NCI-H2227 treated with DMSO at 0.1 percent for 48 hours (cell line): Measurements from ENCODE around the gene ELF2.
A peak's percentile ranks its signal among the peaks of the same experiment; 100 is the strongest.
"Not testable (repeated sequence)": the region's sequence is repeated elsewhere in the genome, so short reads cannot be mapped to it uniquely, and the experiment has no call there.

ENCODE experiments used
- DNase-seq: peaks from one replicate; lab custom pipeline; 2025; lab: John Stamatoyannopoulos, UW

Gene ELF2

GRCh38 chr4:139177049-139177868 lies at the start of gene ELF2:
Gene ELF2 (minus strand): TSS chr4:139177218. CDS start chr4:139137701, 39,517 bp downstream.
- peak; percentile 67 for DNase-seq

GRCh38 chr4:139223682-139224317 lies 46.8 kb upstream of the ELF2 start:
- DNase-seq = no peak

DNA sequence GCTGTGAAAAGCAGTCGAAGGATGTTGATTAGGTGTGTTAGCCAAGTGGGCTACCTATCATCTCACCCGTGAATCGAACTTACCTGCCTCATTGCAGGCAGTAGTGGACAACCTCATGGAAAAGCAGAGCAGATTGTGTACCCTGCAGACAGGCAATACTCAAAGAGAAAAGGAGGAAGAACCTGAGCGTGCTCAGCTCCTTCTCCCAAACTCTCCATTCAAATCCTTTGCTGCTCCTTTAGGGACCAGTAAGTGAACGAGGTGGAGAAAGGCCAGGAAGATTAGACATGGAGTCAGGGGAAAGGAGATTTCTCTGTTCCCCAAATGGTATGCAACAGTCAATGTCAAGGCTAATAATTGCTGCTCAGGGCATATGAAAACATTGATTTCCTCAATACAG lies 45.2 kb upstream of the ELF2 start:
- no peak for DNase-seq

- DNase-seq = no peak
Observed at GRCh38 chr4:139221687-139222086, 44.7 kb upstream of the ELF2 start.

DNA sequence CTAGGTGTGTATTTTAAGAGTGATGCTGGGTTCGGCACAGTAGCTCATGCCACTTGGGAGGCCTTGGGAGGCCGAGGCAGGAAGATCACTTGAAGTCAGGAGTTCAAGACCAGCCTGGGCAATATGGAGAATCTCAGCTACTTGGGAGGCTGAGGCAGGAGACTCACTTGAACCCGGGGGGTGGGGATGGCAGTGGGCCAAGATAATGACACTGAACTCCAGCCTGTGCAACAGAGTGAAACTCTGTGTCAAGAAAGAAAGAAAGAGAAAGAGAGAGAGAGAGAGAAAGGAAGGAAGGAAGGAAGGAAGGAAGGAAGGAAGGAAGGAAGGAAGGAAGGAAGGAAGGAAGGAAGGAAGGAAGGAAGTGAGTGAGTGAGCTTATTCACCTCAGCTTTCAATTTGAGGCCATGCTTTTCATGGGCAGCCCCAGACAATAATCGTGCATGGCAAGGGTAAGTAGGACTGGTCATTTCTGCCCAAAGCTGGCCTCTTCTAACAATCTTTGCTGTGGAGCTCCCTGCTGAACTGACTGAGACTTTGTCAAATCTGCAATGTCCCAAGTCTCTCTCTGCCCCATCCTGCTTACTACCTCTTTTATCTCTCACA lies 42.5 kb upstream of the ELF2 start:
- DNase-seq = no peak

DNA sequence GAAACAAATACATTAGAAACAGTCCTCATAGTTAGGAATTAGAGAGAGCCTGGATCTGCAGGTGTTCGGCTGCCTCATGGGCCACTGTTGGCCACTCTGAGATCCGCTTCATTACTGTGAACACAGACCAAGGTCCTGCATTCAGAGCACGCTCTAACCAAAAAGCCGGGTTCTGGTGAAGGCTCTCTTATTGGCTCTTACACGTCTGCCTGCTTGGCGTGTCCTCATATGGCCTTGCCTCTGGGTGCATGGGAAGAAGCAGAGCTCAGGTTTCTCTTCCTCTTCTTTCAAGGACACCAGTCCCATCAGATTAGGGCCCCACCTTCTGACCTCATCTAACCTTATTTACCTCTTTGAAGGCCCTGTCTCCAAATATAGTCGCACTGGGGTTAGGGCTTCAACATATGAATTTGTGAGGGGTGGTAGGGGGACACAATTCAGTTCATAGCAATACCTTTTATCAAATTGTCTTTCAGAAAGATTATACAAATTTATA lies 37.1 kb upstream of the ELF2 start:
- peak; percentile 28 for DNase-seq

DNA sequence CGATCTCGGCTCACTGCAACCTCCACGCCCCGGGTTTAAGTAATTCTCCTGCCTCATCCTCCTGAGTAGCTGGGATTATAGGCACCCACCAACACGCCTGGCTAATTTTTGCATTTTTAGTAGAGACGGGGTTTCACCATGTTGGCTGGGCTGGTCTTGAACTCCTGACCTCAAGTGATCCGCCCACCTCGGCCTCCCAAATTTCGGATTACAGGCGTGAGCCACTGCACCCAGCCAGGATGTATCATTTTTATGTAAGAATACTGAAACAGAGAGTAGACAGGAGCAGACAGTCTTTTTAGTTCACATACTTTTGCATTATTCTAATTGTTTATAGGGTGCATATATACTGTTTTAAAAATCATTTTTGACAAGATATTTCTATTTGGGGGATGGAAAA lies 36.6 kb upstream of the ELF2 start:
- not testable (repeated sequence) for DNase-seq

GRCh38 chr4:139212900-139213299 lies 35.9 kb upstream of the ELF2 start:
- DNase-seq = no peak

- no peak for DNase-seq
Observed at GRCh38 chr4:139210486-139210885, 33.5 kb upstream of the ELF2 start.

GRCh38 chr4:139209470-139210063 lies 32.5 kb upstream of the ELF2 start:
- no peak for DNase-seq

GRCh38 chr4:139208404-139208945 lies 31.5 kb upstream of the ELF2 start:
- DNase-seq = no peak

DNA sequence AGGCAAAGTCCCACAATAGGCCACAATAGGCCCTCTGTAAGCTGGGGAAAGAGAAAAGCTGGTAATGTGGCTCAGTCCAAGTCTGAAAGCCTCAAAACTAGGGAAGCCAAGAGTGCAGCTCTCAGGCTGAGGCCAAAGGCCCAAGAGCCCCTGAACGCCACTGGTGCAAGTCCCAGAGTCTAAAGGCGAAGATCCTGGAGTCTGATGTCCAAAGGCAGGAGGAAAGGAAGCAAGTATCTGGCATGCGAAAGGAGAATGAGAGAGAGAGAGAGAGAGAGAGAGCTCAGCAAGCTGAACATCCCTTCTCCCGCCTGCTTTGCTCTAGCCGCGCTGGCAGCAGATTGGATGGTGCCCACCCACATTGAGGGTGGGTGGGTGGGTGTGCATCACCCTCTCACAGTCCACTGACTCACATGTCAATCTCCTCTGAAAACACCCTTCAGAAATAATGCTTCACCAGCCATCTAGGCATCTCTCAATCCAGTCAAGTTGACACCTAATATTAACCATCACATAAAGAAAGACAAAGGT lies 30.9 kb upstream of the ELF2 start:
- DNase-seq = no peak

DNA sequence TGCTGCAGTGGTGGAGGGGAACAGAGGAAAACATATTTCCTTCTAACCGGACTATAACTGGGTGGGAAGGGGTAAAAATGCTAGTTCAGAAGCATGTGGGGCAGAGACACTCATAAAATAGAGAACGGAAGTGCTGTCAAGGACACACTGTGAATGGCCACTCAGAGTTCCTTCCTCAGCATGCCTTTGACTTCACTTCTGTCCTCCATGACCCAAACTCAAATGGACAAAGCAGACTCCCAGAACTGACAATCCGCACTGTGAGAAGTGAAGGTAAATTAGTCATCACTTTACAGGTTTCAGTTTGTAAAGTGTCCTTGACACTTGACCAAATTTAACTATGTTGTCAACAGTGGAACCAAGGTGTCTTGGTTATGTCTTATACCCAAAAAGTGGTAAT lies 30.2 kb upstream of the ELF2 start:
- no peak for DNase-seq

DNA sequence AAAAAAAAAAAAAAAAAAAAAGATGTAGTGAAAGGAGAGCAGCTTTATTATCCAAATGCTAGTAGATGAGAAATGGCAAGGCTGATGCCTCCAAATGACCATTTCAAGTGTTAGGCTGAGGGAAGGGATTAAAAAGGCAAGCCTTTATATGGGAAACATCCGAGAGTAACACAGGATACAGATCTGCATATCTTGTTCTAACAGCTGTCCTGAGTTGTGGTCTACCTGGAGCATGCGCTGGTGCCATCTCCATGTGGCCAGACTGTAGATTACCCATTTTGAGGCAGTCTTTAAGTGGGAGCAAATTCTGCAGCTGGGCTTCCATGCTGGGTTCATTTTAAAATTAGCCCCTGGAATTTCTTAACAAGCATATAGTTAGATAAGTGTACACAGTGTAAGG lies 26.0 kb upstream of the ELF2 start:
- DNase-seq = no peak

GRCh38 chr4:139200506-139200905 lies 23.5 kb upstream of the ELF2 start:
- no peak for DNase-seq

DNA sequence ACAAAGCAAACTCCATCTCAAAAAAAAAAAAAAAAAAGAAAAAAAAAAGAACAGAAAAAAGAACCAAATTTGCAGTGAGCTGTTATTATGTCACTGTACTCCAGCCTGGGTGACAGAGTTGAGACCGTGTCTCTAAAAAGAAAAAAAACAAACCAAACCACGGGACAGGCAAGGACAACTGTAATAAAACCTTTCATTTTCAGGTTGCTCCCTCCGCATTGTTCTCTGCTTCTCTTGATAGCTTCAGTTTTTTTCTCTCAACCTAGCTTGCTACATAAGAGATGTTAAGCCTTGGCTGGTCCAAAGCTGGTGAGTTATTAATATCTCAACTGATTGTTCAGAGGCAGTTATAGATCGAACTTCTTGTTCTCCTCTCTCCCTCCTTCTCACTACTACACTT lies 23.1 kb upstream of the ELF2 start:
- no peak for DNase-seq

DNA sequence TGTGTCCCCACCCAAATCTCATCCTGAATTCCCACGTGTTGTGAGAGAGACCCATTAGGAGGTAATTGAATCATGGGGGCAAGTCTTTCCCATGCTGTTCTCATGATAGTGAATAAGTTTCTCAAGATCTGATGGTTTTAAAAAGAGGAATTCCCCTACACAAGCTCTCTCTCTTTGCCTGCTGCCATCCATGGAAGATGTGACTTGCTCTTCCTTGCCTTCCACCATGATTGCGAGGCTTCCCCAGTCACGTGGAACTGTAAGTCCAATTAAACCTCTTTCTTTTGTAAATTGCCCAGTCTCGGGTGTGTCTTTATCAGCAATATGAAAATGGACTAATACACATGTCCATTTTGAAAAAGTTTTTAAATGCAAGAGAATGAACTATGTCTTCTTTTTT lies 20.2 kb upstream of the ELF2 start:
- not testable (repeated sequence) for DNase-seq

GRCh38 chr4:139196462-139196861 lies 19.4 kb upstream of the ELF2 start:
- no peak for DNase-seq

DNA sequence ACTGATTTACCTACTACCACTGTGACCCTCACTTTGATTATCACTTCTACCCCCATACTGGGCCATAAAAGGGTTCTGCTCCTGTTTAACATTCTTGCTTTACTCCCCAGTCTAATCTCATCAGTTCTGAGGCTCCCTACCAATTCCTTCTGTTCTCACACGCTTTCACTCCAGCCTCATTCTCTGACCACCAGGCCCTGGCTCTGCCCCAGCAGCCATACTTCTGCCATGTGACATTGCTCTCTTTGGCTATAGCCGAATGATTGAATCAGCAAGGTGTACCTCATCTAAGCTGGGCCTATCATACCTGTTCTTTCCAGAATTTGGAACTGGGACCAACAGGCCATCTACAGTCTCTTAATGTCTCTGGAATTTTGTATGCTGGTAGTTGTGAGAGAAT lies 14.4 kb upstream of the ELF2 start:
- no peak for DNase-seq

DNA sequence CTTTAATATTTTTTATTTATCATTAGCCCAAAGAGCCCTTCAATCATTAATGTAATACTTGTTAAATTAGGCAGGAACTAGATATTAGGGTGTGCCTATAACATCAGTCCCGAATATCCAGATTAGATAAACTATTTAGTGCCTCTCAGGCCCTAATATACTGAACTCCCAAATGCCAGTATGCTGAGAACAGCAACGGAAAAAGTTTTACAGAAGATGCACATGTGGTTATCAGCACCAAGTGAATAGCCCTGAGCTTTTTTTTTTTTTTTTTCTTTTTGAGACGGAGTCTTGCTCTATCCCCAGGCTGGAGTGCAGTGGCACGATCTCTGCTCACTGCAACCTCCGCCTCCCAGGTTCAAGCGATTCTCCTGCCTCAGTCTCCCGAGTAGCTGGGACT lies 13.0 kb upstream of the ELF2 start:
- no peak for DNase-seq

DNA sequence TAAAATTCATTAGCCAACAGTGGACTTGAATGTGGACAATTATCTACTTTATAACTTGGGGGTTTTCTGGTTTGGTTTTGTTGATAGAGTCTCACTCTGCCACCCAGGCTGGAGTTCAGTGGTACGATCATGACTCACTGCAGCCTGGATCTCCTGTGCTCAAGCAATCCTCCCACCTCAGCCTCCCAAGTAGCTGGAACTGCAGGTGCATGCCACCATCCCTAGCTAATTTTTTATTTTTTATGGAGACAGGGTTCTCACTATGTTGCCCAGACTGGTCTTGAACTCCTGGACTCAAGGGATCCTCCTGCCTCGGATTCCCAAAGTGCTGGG lies 12.4 kb upstream of the ELF2 start:
- DNase-seq = no peak
